ENCODE data around the gene FALEC. TPM values are rescaled to one million over a fixed set of nuclear protein-coding genes. Genes with fewer than 3 reads are reported as not detected.

The FALEC gene
- polyA plus RNA-seq, 1 experiment: not detected

GRCh38 chr1:150561254-150561973 lies 45.9 kb downstream of the FALEC start:
- 0 out of 2 replicates have a peak, but pooled peaks have one; percentile 18 for TF ChIP-seq CTCF (IDR thresholded peaks at IDR 0.05; ENCODE audit: insufficient read depth, low read depth, low read length)
- POLR2A ChIA-PET: interaction anchor here (1.2 to 3.9 kb wide), 2 partner anchors 18 kb away, joined by 5 to 22 read pairs; partner anchors contain the start of gene MCL1
- peak overlapping the region; percentile 47 for H3K4me3 ChIP-seq (ENCODE audit: low read depth, low read length)
- peaks cover 5% of the 10 kb centered on the region for H3K36me3 ChIP-seq (ENCODE audit: control insufficient read depth, insufficient read depth, low read length)
- CTCF ChIA-PET: interaction anchor here (0.6 to 9.9 kb wide), 36 partner anchors 9 to 417 kb away, joined by 3 to 121 read pairs (median 4); partner anchors contain the start of genes ADAMTSL4, CTSK, ENSA and MCL1
- DNase-seq (ENCODE audit: low read depth): peak; percentile 90
- H3K27me3 ChIP-seq (ENCODE audit: control insufficient read depth, insufficient read depth, low read length): no peaks in the 10 kb centered on the region

GRCh38 chr1:150561974-150562445 lies 46.5 kb downstream of the FALEC start:
- ChIA-PET POLR2A (interaction anchor here (0.6 to 3.9 kb wide), 2 partner anchors 17 to 251 kb away, joined by 15 to 22 read pairs; partner anchors contain the start of gene MCL1), CTCF (interaction anchor here (1.0 to 9.9 kb wide), 13 partner anchors 12 to 360 kb away, joined by 3 to 121 read pairs (median 15); partner anchors contain the start of genes CTSK, ENSA and MCL1)
- Histone ChIP-seq H3K36me3 (ENCODE audit: control insufficient read depth, insufficient read depth, low read length) (peaks cover 5% of the 10 kb centered on the region), H3K4me3 (ENCODE audit: low read depth, low read length) (peak overlapping the region; percentile 34), H3K27me3 (ENCODE audit: control insufficient read depth, insufficient read depth, low read length) (no peaks in the 10 kb centered on the region)
- peak; percentile 69 for DNase-seq (ENCODE audit: low read depth)
- TF ChIP-seq CTCF (IDR thresholded peaks at IDR 0.05; ENCODE audit: insufficient read depth, low read depth, low read length): no peak

GRCh38 chr1:150562446-150563339 lies 47.1 kb downstream of the FALEC start:
- ChIA-PET POLR2A (interaction anchor here (0.6 to 3.9 kb wide), 2 partner anchors 17 to 250 kb away, joined by 15 to 22 read pairs; partner anchors contain the start of gene MCL1), CTCF (interaction anchor here (1.0 to 9.9 kb wide), 10 partner anchors 13 to 256 kb away, joined by 3 to 121 read pairs (median 16); partner anchors contain the start of genes CTSK, ENSA and MCL1)
- no peak overlapping the region for H3K4me3 ChIP-seq (ENCODE audit: low read depth, low read length)
- H3K27me3 ChIP-seq (ENCODE audit: control insufficient read depth, insufficient read depth, low read length): no peaks in the 10 kb centered on the region
- peaks cover 1% of the 10 kb centered on the region for H3K36me3 ChIP-seq (ENCODE audit: control insufficient read depth, insufficient read depth, low read length)
- no peak for DNase-seq (ENCODE audit: low read depth)
- no peak for TF ChIP-seq CTCF (IDR thresholded peaks at IDR 0.05; ENCODE audit: insufficient read depth, low read depth, low read length)

- H3K4me3 ChIP-seq (ENCODE audit: low read depth, low read length): no peak overlapping the region
- ChIA-PET CTCF (interaction anchor here (1.3 to 9.9 kb wide), 5 partner anchors 13 to 249 kb away, joined by 3 to 121 read pairs (median 5); partner anchors contain the start of gene MCL1), POLR2A (interaction anchor here (0.5 to 3.9 kb wide), 2 partner anchors 16 to 694 kb away, joined by 3 to 22 read pairs; partner anchors contain the start of gene MCL1)
- DNase-seq (ENCODE audit: low read depth): no peak
- TF ChIP-seq CTCF (IDR thresholded peaks at IDR 0.05; ENCODE audit: insufficient read depth, low read depth, low read length): no peak
- H3K27me3 ChIP-seq (ENCODE audit: control insufficient read depth, insufficient read depth, low read length): no peaks in the 10 kb centered on the region
- H3K36me3 ChIP-seq (ENCODE audit: control insufficient read depth, insufficient read depth, low read length): peaks cover 1% of the 10 kb centered on the region; the same call in 1 of the 2 replicates
Measured at GRCh38 chr1:150563340-150564038, 47.9 kb downstream of the FALEC start.

Data from BJ (cell line).